GM20000 (cell line): Measurements from ENCODE around the gene MCEE.
"Not testable (repeated sequence)": the region's sequence is repeated elsewhere in the genome, so short reads cannot be mapped to it uniquely, and the experiment has no call there.

Experiments
- DNase-seq: peaks from one replicate; pipeline ENCODE4 v3.0.0; 2012; ENCODE audit warnings: low spot score
- CTCF ChIP-seq: IDR thresholded peaks from 2 replicates; pipeline ENCODE4 v1.5.1; 2012; ENCODE audit warnings: mild to moderate bottlenecking, control low read depth; ENCODE audit errors: extremely low read depth, missing control alignments

Gene MCEE

DNA sequence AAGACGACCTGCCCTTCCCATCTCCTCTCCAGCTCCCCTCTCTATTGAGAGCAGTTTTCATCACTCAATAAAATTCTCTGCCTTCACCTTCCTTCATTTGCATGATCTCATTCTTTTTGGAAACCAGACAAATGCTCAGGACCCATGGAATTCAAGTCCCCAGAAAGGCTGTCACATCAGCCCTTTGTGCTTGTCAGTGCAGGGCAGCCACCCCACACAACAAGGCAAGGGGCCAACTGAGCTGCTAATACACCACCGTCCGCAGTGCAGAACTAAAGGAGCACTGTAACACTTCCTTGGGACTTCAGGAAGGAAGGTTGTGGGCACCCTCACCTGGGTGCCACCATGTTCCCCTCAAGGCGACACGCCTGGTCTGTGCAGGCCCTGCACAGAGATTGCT, 26.2 kb downstream of the MCEE start:
- no peak for TF ChIP-seq CTCF
- DNase-seq: no peak

- TF ChIP-seq CTCF: no peak
- no peak for DNase-seq
These were observed 26.9 kb downstream of the MCEE start for GRCh38 chr2:71102981-71103681.

GRCh38 chr2:71101656-71102055, 28.4 kb downstream of the MCEE start:
- no peak for DNase-seq
- no peak for TF ChIP-seq CTCF

DNA sequence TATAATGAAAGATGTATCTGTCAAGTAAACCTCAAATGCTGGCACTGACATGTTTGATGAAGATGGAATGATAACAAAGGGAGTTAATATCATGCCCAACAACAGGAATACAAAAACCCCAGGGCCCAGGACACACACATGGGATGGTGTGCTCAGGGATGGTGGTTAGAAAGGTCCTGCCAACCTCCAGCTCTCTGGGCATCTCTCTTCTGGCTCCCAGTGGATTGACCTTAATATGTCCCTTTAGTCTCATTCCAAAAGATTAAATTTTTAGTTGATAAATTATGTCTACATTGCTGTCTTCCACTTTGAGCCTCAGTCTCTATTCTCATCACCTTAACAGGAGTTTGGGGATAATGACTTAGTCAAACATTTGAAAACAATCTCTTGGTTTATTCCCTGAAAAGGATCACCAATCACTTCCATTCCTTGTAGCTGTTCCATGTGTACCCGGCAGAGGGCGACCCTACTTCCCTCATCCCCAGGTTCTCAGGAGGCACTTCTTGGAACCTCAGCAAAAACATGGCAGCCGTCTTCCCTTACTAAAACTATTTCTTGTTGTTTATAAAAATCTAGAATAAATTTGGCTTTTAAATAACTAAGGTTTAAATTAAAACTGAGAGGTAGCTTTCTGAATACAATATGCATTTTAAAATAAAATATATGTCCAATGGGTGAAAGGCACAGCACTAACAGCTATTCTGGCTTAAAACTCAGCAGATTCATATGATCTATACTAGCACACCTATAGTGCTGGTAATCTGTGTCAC, 29.6 kb downstream of the MCEE start:
- peak; percentile 65 for DNase-seq
- TF ChIP-seq CTCF: peak; percentile 49

- DNase-seq: not testable (repeated sequence)
These were observed 37.4 kb downstream of the MCEE start for GRCh38 chr2:71092491-71093260.

- DNase-seq: not testable (repeated sequence)
These were observed 38.2 kb downstream of the MCEE start for GRCh38 chr2:71091808-71092207.

GRCh38 chr2:71089475-71089874, 40.6 kb downstream of the MCEE start:
- not testable (repeated sequence) for DNase-seq

- DNase-seq: not testable (repeated sequence)
These were observed 44.6 kb downstream of the MCEE start for GRCh38 chr2:71085325-71086003.

GRCh38 chr2:71083752-71084312, 46.2 kb downstream of the MCEE start:
- DNase-seq: not testable (repeated sequence)

- DNase-seq: not testable (repeated sequence)
These were observed 46.7 kb downstream of the MCEE start for GRCh38 chr2:71083297-71083696.
